NB4 (cell line): Measurements from ENCODE around the gene DTNB.

Experiments
- TF ChIP-seq, protein P1 (sequence below): IDR thresholded peaks from one replicate; pipeline ENCODE4 v1.5.1; 2012; ENCODE audit warnings: low read depth, low read length
- TF ChIP-seq, protein P2 (sequence below): IDR thresholded peaks from 2 replicates; pipeline ENCODE4 v1.6.1; 2011; ENCODE audit warnings: low read depth, low read length

DNA sequence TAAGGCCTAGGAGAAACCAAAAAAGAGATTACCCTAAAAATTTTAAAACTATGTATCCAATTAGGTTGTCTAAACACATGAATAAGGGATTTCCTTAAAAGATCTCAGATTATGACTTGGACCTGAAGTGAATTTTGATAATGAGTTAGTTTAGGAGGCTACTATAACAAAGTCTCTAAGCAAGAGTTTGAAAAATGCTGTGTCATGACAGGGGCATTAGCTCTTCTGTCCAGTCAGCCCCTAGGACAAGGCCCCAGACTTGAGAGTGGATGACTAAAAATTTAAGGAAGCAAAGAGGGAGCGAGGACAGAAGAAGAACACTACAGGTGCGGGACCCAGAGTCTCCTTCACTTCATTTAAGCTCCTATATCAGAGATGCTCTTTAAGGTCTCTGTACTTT lies 135.9 kb downstream of the DTNB start:
- TF ChIP-seq, protein P1, sequence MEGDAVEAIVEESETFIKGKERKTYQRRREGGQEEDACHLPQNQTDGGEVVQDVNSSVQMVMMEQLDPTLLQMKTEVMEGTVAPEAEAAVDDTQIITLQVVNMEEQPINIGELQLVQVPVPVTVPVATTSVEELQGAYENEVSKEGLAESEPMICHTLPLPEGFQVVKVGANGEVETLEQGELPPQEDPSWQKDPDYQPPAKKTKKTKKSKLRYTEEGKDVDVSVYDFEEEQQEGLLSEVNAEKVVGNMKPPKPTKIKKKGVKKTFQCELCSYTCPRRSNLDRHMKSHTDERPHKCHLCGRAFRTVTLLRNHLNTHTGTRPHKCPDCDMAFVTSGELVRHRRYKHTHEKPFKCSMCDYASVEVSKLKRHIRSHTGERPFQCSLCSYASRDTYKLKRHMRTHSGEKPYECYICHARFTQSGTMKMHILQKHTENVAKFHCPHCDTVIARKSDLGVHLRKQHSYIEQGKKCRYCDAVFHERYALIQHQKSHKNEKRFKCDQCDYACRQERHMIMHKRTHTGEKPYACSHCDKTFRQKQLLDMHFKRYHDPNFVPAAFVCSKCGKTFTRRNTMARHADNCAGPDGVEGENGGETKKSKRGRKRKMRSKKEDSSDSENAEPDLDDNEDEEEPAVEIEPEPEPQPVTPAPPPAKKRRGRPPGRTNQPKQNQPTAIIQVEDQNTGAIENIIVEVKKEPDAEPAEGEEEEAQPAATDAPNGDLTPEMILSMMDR = no peak
- TF ChIP-seq, protein P2, sequence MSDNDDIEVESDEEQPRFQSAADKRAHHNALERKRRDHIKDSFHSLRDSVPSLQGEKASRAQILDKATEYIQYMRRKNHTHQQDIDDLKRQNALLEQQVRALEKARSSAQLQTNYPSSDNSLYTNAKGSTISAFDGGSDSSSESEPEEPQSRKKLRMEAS = no peak
